SK-N-MC (cell line): ENCODE data around the gene RIIAD1.

Experiments used
- DNase-seq: peaks from one replicate; pipeline ENCODE4 v3.0.0-alpha.2; 2011; ENCODE audit warnings: low read depth, low spot score
- H3K27ac ChIP-seq: fragments of 200-600 bp; sonication (generic); 2 replicates; pipeline ENCODE4 v1.5.1; 2016; ENCODE audit warnings: mixed run types
- H3K36me3 ChIP-seq: fragments of 200-600 bp; sonication (generic); 2 replicates; pipeline ENCODE4 v1.6.1; 2017; ENCODE audit warnings: antibody characterized with exemption, low read length, mixed read lengths; ENCODE audit not compliant: insufficient read depth
- H3K4me3 ChIP-seq: fragments of 200-600 bp; sonication (generic); 2 replicates; pipeline ENCODE4 v1.5.1; 2016
- H3K9ac ChIP-seq: fragments of 200-600 bp; sonication (generic); 2 replicates; pipeline ENCODE4 v1.8.0; 2017; ENCODE audit warnings: mixed run types, mixed read lengths; ENCODE audit not compliant: insufficient read length
- H3K9me3 ChIP-seq: fragments of 200-600 bp; sonication (generic); 2 replicates; pipeline ENCODE4 v1.6.1; 2017; ENCODE audit warnings: low read depth, mild to moderate bottlenecking, antibody characterized with exemption, low read length, moderate library complexity, mixed read lengths
- EZH2 ChIP-seq: fragments of 200-600 bp; sonication (generic); IDR thresholded peaks from one replicate; pipeline ENCODE4 v1.6.1; 2017; ENCODE audit warnings: antibody characterized with exemption
- FOXP2 ChIP-seq: optimal IDR thresholded peaks from 2 replicates; pipeline ENCODE3; 2011; ENCODE audit warnings: mild to moderate bottlenecking, moderate library complexity; ENCODE audit not compliant: insufficient read depth; ENCODE audit errors: extremely low read length, control extremely low read depth
- POLR2AphosphoS5 ChIP-seq: IDR thresholded peaks from 2 replicates; pipeline ENCODE4 v1.6.1; 2012; ENCODE audit warnings: mild to moderate bottlenecking, low read depth, low read length, borderline replicate concordance

The RIIAD1 gene

GRCh38 chr1:151706464-151707415 is 14.6 kb upstream of the RIIAD1 start:
- H3K36me3 ChIP-seq: no peaks in the 10 kb centered on the region
- no peak overlapping the region for H3K4me3 ChIP-seq
- H3K27ac ChIP-seq: no peak overlapping the region
- no peak for DNase-seq
- no peak for TF ChIP-seq POLR2AphosphoS5
- no peak for TF ChIP-seq FOXP2
- no peak for TF ChIP-seq EZH2
- H3K9me3 ChIP-seq: no peaks in the 10 kb centered on the region
- H3K9ac ChIP-seq: no peak overlapping the region

- Histone ChIP-seq H3K4me3 (no peak overlapping the region), H3K9ac (no peak overlapping the region), H3K9me3 (no peaks in the 10 kb centered on the region), H3K36me3 (no peaks in the 10 kb centered on the region), H3K27ac (no peak overlapping the region)
- DNase-seq: no peak
- TF ChIP-seq POLR2AphosphoS5 (no peak), FOXP2 (no peak), EZH2 (no peak)
Measured at GRCh38 chr1:151707541-151708065, 13.7 kb upstream of the RIIAD1 start.

- H3K4me3 ChIP-seq: no peak overlapping the region
- H3K36me3 ChIP-seq: no peaks in the 10 kb centered on the region
- no peaks in the 10 kb centered on the region for H3K9me3 ChIP-seq
- no peak for DNase-seq
- no peak overlapping the region for H3K27ac ChIP-seq
- H3K9ac ChIP-seq: no peak overlapping the region
- TF ChIP-seq EZH2: no peak
- no peak for TF ChIP-seq FOXP2
- no peak for TF ChIP-seq POLR2AphosphoS5
Measured at GRCh38 chr1:151708891-151709290, 12.4 kb upstream of the RIIAD1 start.

GRCh38 chr1:151710187-151710840 is 11.0 kb upstream of the RIIAD1 start:
- TF ChIP-seq FOXP2 (no peak), EZH2 (no peak), POLR2AphosphoS5 (no peak)
- no peak overlapping the region for H3K27ac ChIP-seq
- no peak for DNase-seq
- H3K36me3 ChIP-seq: no peaks in the 10 kb centered on the region
- H3K4me3 ChIP-seq: no peak overlapping the region
- H3K9me3 ChIP-seq: no peaks in the 10 kb centered on the region
- H3K9ac ChIP-seq: no peak overlapping the region

GRCh38 chr1:151711044-151711800 is 10.1 kb upstream of the RIIAD1 start:
- Histone ChIP-seq H3K4me3 (no peak overlapping the region), H3K9ac (no peak overlapping the region), H3K9me3 (no peaks in the 10 kb centered on the region), H3K36me3 (no peaks in the 10 kb centered on the region), H3K27ac (no peak overlapping the region)
- DNase-seq: no peak
- TF ChIP-seq FOXP2 (no peak), POLR2AphosphoS5 (no peak), EZH2 (no peak)

GRCh38 chr1:151711951-151712350 is 9.4 kb upstream of the RIIAD1 start:
- Histone ChIP-seq H3K9me3 (no peaks in the 10 kb centered on the region), H3K36me3 (no peaks in the 10 kb centered on the region), H3K4me3 (no peak overlapping the region), H3K9ac (no peak overlapping the region), H3K27ac (no peak overlapping the region)
- no peak for TF ChIP-seq FOXP2
- no peak for TF ChIP-seq EZH2
- TF ChIP-seq POLR2AphosphoS5: no peak
- no peak for DNase-seq

GRCh38 chr1:151713044-151713443 is 8.3 kb upstream of the RIIAD1 start:
- no peak overlapping the region for H3K9ac ChIP-seq
- no peaks in the 10 kb centered on the region for H3K36me3 ChIP-seq
- no peak overlapping the region for H3K4me3 ChIP-seq
- DNase-seq: no peak
- no peaks in the 10 kb centered on the region for H3K9me3 ChIP-seq
- no peak overlapping the region for H3K27ac ChIP-seq
- no peak for TF ChIP-seq POLR2AphosphoS5
- TF ChIP-seq EZH2: no peak

- no peaks in the 10 kb centered on the region for H3K9me3 ChIP-seq
- no peak for TF ChIP-seq EZH2
- TF ChIP-seq FOXP2: no peak
- no peak for TF ChIP-seq POLR2AphosphoS5
- DNase-seq: no peak
- H3K4me3 ChIP-seq: no peak overlapping the region
- H3K9ac ChIP-seq: no peak overlapping the region
- no peak overlapping the region for H3K27ac ChIP-seq
- no peaks in the 10 kb centered on the region for H3K36me3 ChIP-seq
Measured at GRCh38 chr1:151713874-151714273, 7.4 kb upstream of the RIIAD1 start.
